HG03378 (cell line): ENCODE measurements around the gene ANAPC5.

ENCODE experiments used
- ATAC-seq: cut with Tn5 transposase; IDR thresholded peaks from one replicate; pipeline ENCODE4 v1.9.1; 2021; ENCODE audit warnings: mild to moderate bottlenecking, moderate library complexity; ENCODE audit not compliant: unreplicated experiment

Gene ANAPC5

GRCh38 chr12:121263206-121263935 lies 88.8 kb downstream of the ANAPC5 start:
- no peak for ATAC-seq

GRCh38 chr12:121261398-121261797 lies 90.8 kb downstream of the ANAPC5 start:
- ATAC-seq: no peak

- ATAC-seq: no peak
These were observed 92.1 kb downstream of the ANAPC5 start for GRCh38 chr12:121260091-121260490.

- ATAC-seq: no peak
These were observed 93.1 kb downstream of the ANAPC5 start for GRCh38 chr12:121259074-121259473.
